SJCRH30 (cell line): ENCODE measurements around the gene IRF1. TPM values are rescaled to one million over a fixed set of nuclear protein-coding genes. Genes with fewer than 3 reads are reported as not detected.
A peak's percentile ranks its signal among the peaks of the same experiment; 100 is the strongest.
"Not testable (repeated sequence)": the region's sequence is repeated elsewhere in the genome, so short reads cannot be mapped to it uniquely, and the experiment has no call there.

Experiments
- DNase-seq, 2 experiments: peaks; one replicate each; pipeline ENCODE4 v3.0.0-alpha.2; 2015 to 2020
- H3K27ac ChIP-seq: fragments of 250-450 bp; sonication (Bioruptor Pico); 2 replicates; pipeline ENCODE4 v1.5.1; 2020; ENCODE audit warnings: mild to moderate bottlenecking, moderate library complexity
- H3K27me3 ChIP-seq: fragments of 250-450 bp; sonication (Bioruptor Pico); 2 replicates; pipeline ENCODE4 v1.5.1; 2020; ENCODE audit warnings: mild to moderate bottlenecking, moderate library complexity
- H3K36me3 ChIP-seq: fragments of 250-450 bp; sonication (Bioruptor Pico); 2 replicates; pipeline ENCODE4 v1.5.1; 2020; ENCODE audit warnings: mild to moderate bottlenecking, moderate library complexity
- H3K4me1 ChIP-seq: fragments of 250-450 bp; sonication (Bioruptor Pico); 2 replicates; pipeline ENCODE4 v1.5.1; 2020; ENCODE audit warnings: mild to moderate bottlenecking, moderate library complexity
- H3K4me3 ChIP-seq: fragments of 250-450 bp; sonication (Bioruptor Pico); 2 replicates; pipeline ENCODE4 v1.5.1; 2020; ENCODE audit warnings: mild to moderate bottlenecking, moderate library complexity
- H3K9me3 ChIP-seq: fragments of 250-450 bp; sonication (Bioruptor Pico); replicated peaks from 2 replicates; pipeline ENCODE4 v1.5.1; 2020; ENCODE audit warnings: mild to moderate bottlenecking, moderate library complexity
- total RNA-seq: library from RNA; depleted of rRNA; stranded (reverse); fragments of >200 nt; shearing (Covaris generic); gene quantifications from 2 replicates; pipeline ENCODE4 v1.2.3, GENCODE V29; 2014; rRNA removed

Gene IRF1
- total RNA-seq, 1 experiment from 2014 or later = 13.9 TPM

GRCh38 chr5:132439521-132440089 lies 51.0 kb downstream of the IRF1 start:
- peaks cover 6% of the 10 kb centered on the region; the same call in 1 of the 2 replicates for H3K4me1 ChIP-seq
- H3K27me3 ChIP-seq = no peaks in the 10 kb centered on the region
- H3K27ac ChIP-seq = no peak overlapping the region
- peak; percentile 52 to 68 for DNase-seq
- H3K9me3 ChIP-seq = no peaks in the 10 kb centered on the region
- no peaks in the 10 kb centered on the region for H3K36me3 ChIP-seq
- no peak overlapping the region for H3K4me3 ChIP-seq

DNA sequence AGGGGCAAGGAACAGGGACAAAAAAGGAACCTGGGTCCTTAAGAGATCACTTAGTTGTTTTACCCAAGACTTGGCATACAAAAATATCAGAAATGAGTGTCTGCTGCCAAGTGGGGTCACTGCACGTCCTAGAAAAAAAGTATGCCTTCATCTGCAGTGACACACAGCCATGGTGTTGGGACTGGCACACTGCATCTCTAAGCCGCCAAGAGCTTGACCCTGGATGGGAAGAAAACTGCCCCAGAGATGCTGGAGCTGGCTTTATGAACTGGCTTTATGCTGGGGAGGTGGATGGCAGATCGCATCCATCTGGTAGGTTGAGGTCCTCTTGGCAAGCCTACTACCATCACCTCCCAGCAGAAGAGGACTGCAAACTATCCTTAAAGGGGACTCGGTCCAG lies 51.7 kb downstream of the IRF1 start:
- Histone ChIP-seq H3K9me3 (no peaks in the 10 kb centered on the region), H3K4me1 (peaks cover 6% of the 10 kb centered on the region; the same call in 1 of the 2 replicates), H3K4me3 (no peak overlapping the region), H3K36me3 (no peaks in the 10 kb centered on the region), H3K27me3 (no peaks in the 10 kb centered on the region), H3K27ac (no peak overlapping the region)
- DNase-seq = no peak

GRCh38 chr5:132438267-132438645 lies 52.3 kb downstream of the IRF1 start:
- not testable (repeated sequence) for H3K4me3 ChIP-seq, H3K27ac ChIP-seq, H3K27me3 ChIP-seq, H3K36me3 ChIP-seq, H3K9me3 ChIP-seq, DNase-seq, H3K4me1 ChIP-seq

GRCh38 chr5:132437604-132438266 lies 52.8 kb downstream of the IRF1 start:
- Histone ChIP-seq H3K9me3 (no peaks in the 10 kb centered on the region), H3K36me3 (no peaks in the 10 kb centered on the region), H3K27ac (no peak overlapping the region), H3K4me1 (peaks cover 6% of the 10 kb centered on the region; the same call in 1 of the 2 replicates), H3K27me3 (no peaks in the 10 kb centered on the region), H3K4me3 (no peak overlapping the region)
- no peak for DNase-seq

DNA sequence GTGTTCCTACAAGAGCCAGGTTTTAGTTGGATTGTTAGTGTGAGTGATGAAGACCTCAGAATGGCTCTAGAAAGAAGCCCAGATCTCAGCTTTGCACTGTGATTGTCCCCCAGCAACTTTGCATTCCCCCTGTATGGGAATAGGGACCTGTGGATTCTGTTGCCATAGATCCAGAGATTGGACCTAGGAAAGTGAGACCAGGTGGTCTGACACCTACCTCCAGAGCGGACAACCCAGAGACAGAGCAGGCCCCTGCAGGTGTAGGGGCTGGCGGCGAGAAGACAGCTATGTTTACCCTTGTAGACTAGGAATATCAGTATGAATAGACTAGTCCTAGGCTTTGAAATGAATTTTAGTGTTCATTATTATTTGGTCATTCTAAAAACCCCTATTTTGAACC lies 53.6 kb downstream of the IRF1 start:
- no peak for DNase-seq
- no peaks in the 10 kb centered on the region for H3K27me3 ChIP-seq
- H3K4me1 ChIP-seq = peaks cover 6% of the 10 kb centered on the region; the same call in 1 of the 2 replicates
- no peaks in the 10 kb centered on the region for H3K9me3 ChIP-seq
- no peak overlapping the region for H3K27ac ChIP-seq
- H3K36me3 ChIP-seq = no peaks in the 10 kb centered on the region
- no peak overlapping the region for H3K4me3 ChIP-seq

- H3K9me3 ChIP-seq = no peaks in the 10 kb centered on the region
- H3K27ac ChIP-seq = no peak overlapping the region
- H3K4me3 ChIP-seq = no peak overlapping the region
- H3K36me3 ChIP-seq = no peaks in the 10 kb centered on the region
- H3K27me3 ChIP-seq = no peaks in the 10 kb centered on the region
- no peak for DNase-seq
- peaks cover 6% of the 10 kb centered on the region; the same call in 1 of the 2 replicates for H3K4me1 ChIP-seq
Measured at GRCh38 chr5:132435886-132436285, 54.7 kb downstream of the IRF1 start.

DNA sequence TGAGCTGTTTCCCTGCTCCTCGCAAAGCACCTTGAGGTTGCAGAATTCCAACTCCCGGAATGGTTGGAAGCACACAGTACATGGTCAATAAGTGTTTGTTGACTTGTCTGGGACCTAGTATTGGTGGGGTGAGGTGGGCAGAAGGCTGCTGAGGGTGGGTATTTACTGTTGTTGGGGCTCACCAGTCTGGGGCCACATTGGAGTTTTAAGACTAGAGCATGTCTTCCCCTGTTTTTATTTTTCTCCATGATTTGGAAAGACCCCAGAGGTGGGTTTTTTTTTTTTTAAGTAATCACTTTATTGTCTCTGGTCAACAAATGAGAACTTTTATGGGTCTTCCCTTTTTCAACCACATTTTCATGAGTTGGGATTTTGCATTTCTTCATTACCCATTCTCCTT lies 55.1 kb downstream of the IRF1 start:
- Histone ChIP-seq H3K27ac (no peak overlapping the region), H3K9me3 (no peaks in the 10 kb centered on the region), H3K4me1 (peaks cover 6% of the 10 kb centered on the region; the same call in 1 of the 2 replicates), H3K36me3 (no peaks in the 10 kb centered on the region), H3K27me3 (no peaks in the 10 kb centered on the region), H3K4me3 (no peak overlapping the region)
- no peak for DNase-seq

- DNase-seq = no peak
- H3K27ac ChIP-seq = no peak overlapping the region
- peaks cover 4% of the 10 kb centered on the region for H3K4me1 ChIP-seq
- H3K4me3 ChIP-seq = no peak overlapping the region
- H3K27me3 ChIP-seq = no peaks in the 10 kb centered on the region
- no peaks in the 10 kb centered on the region for H3K9me3 ChIP-seq
- no peaks in the 10 kb centered on the region for H3K36me3 ChIP-seq
Measured at GRCh38 chr5:132434416-132435286, 55.9 kb downstream of the IRF1 start.

- Histone ChIP-seq H3K4me3 (no peak overlapping the region), H3K27me3 (no peaks in the 10 kb centered on the region), H3K27ac (no peak overlapping the region), H3K36me3 (no peaks in the 10 kb centered on the region), H3K4me1 (peaks cover 17% of the 10 kb centered on the region), H3K9me3 (no peaks in the 10 kb centered on the region)
- no peak for DNase-seq
Measured at GRCh38 chr5:132433141-132433540, 57.4 kb downstream of the IRF1 start.

GRCh38 chr5:132431632-132432031 lies 58.9 kb downstream of the IRF1 start:
- no peak overlapping the region for H3K27ac ChIP-seq
- no peak overlapping the region for H3K4me3 ChIP-seq
- no peaks in the 10 kb centered on the region for H3K27me3 ChIP-seq
- H3K36me3 ChIP-seq = no peaks in the 10 kb centered on the region
- H3K9me3 ChIP-seq = no peaks in the 10 kb centered on the region
- H3K4me1 ChIP-seq = peaks cover 32% of the 10 kb centered on the region
- no peak for DNase-seq

Other genes starting within 250 kb of the IRF1 start
- 65.4 and 66.3 TPM in 2 replicates for gene PDLIM4, start 233.1 kb downstream of the IRF1 start, total RNA-seq
- gene SLC22A4, start 196.4 kb downstream of the IRF1 start, total RNA-seq = 0.28 and 1.1 TPM in 2 replicates
- gene SLC22A5, start 121.1 kb downstream of the IRF1 start, total RNA-seq = 0.13 and 0.47 TPM in 2 replicates
- not detected in 2 replicates for gene IL5, start 52.7 kb upstream of the IRF1 start, total RNA-seq
- 23.3 and 28.2 TPM in 2 replicates for gene RAD50, start 66.2 kb upstream of the IRF1 start, total RNA-seq
- not detected in 2 replicates for gene IL13, start 167.4 kb upstream of the IRF1 start, total RNA-seq
- not detected in 2 replicates for gene IL4, start 183.2 kb upstream of the IRF1 start, total RNA-seq
- gene KIF3A, start 246.8 kb upstream of the IRF1 start, total RNA-seq = 7.7 and 8.3 TPM in 2 replicates